HepG2 (cell line): ENCODE results near the gene MYH7B. TPM values are rescaled to one million over a fixed set of nuclear protein-coding genes. Genes with fewer than 3 reads are reported as not detected.

Source experiments
- ATAC-seq: fragments of 200-7000 bp; cut with Tn5 transposase; 3 replicates; pipeline ENCODE4 v1.9.1; 2020; ENCODE audit warnings: mild to moderate bottlenecking, moderate library complexity
- BruUV-seq: library from RNA; stranded (reverse); fragments of 400-500 nt; replicated peaks from 2 replicates; lab custom pipeline; 2021; lab: Mats Ljungman, UMichigan
- CTCF ChIA-PET: fragments of 300-600 bp; formaldehyde crosslinking; extraction: SDS; loops from one replicate; lab custom pipeline; 2021; ENCODE audit warnings: low total read pairs, inconsistent platforms, low intra/inter-chr PET ratio; lab: Yijun Ruan, JAX
- POLR2A ChIA-PET: fragments of 350-600 bp; sonication (Branson Sonifier 250); formaldehyde crosslinking; loops from one replicate; lab custom pipeline; 2020; ENCODE audit warnings: antibody characterized with exemption, inconsistent platforms; lab: Yijun Ruan, JAX
- DNase-seq: peaks from one replicate; pipeline ENCODE4 v3.0.0-alpha.2; 2015; ENCODE audit warnings: low spot score
- FAIRE-seq: peaks from 3 replicates; lab custom pipeline; 2011; peaks lifted over from hg19 to GRCh38; lab: Jason Lieb, UNC
- H2AFZ ChIP-seq: one replicate; pipeline ENCODE4 v1.6.1; 2011; ENCODE audit warnings: low read length, inconsistent platforms
- H3K27ac ChIP-seq: fragments of 300-600 bp; 3 replicates; pipeline ENCODE4 v1.8.0; 2011; ENCODE audit warnings: mixed run types, mild to moderate bottlenecking, mixed read lengths, low read length, inconsistent platforms; ENCODE audit not compliant: insufficient read depth; ENCODE audit errors: extremely low read length
- H3K27me3 ChIP-seq, 2 experiments: fragments of 200-600 bp in 1 of 2; 2 replicates in 1 of 2; 3 replicates in 1 of 2; pipeline versions ENCODE4 v1.6.0 to v1.8.0; 2011; ENCODE audit warnings: low read length in 2 of 2, mild to moderate bottlenecking in 2 of 2, moderate library complexity in 2 of 2, inconsistent platforms in 1 of 2; ENCODE audit not compliant: insufficient read depth in 2 of 2, control insufficient read depth in 1 of 2
- H3K36me3 ChIP-seq, 2 experiments: fragments of 200-600 bp in 1 of 2; replicated peaks in 1 of 2; 2 replicates in 1 of 2; 3 replicates in 1 of 2; pipeline versions ENCODE4 v1.5.1 to v1.8.0; 2011; ENCODE audit warnings: low read length in 2 of 2, inconsistent platforms in 1 of 2; ENCODE audit not compliant: insufficient read depth in 2 of 2, control insufficient read depth in 1 of 2
- H3K4me1 ChIP-seq: 2 replicates; pipeline ENCODE4 v1.5.1; 2012; ENCODE audit warnings: low read length, inconsistent platforms; ENCODE audit not compliant: insufficient read depth
- H3K4me2 ChIP-seq: 2 replicates; pipeline ENCODE4 v1.6.0; 2011; ENCODE audit warnings: low read depth, low read length, inconsistent platforms
- H3K4me3 ChIP-seq, 3 experiments: fragments of 200-600 bp in 1 of 3; sonication (generic), shearing (Covaris generic) in 1 of 3; replicated peaks in 1 of 3; 2 replicates each; pipeline ENCODE4 v1.5.1; 2011 to 2016; ENCODE audit warnings: low read length in 3 of 3, inconsistent platforms in 2 of 3, low read depth in 2 of 3, mild to moderate bottlenecking in 2 of 3, control low read depth in 1 of 3, mixed read lengths in 1 of 3; ENCODE audit not compliant: insufficient read depth in 1 of 3
- H3K79me2 ChIP-seq: one replicate; pipeline ENCODE4 v1.6.1; 2011; ENCODE audit warnings: low read length, inconsistent platforms; ENCODE audit not compliant: insufficient read depth
- H3K9ac ChIP-seq: 2 replicates; pipeline ENCODE4 v1.6.0; 2011; ENCODE audit warnings: mild to moderate bottlenecking, low read depth, low read length, inconsistent platforms; ENCODE audit not compliant: insufficient read depth
- H3K9me3 ChIP-seq: 2 replicates; pipeline ENCODE4 v1.5.1; 2012; ENCODE audit warnings: mild to moderate bottlenecking, low read length
- H4K20me1 ChIP-seq: 2 replicates; pipeline ENCODE4 v1.6.0; 2011; ENCODE audit warnings: inconsistent platforms, mild to moderate bottlenecking, low read length, moderate library complexity; ENCODE audit not compliant: insufficient read depth
- GABPA ChIP-seq, 2 experiments: IDR thresholded peaks; 2 replicates each; pipeline ENCODE4 v1.6.1; 2011 to 2016; ENCODE audit warnings: low read depth in 2 of 2, low read length in 1 of 2, missing biosample characterization in 1 of 2, missing genetic modification characterization in 1 of 2
- HHEX ChIP-seq: IDR thresholded peaks from 2 replicates; pipeline ENCODE4 v1.6.1; 2016; ENCODE audit warnings: control low read depth
- RAD21 ChIP-seq: fragments of 450-650 bp; formaldehyde crosslinking; IDR thresholded peaks from 2 replicates; pipeline ENCODE4 v1.5.0; 2020; ENCODE audit warnings: mild to moderate bottlenecking
- WGBS: methylation state at CpG from one replicate; pipeline ENCODE4 v1.1.6; 2017; ENCODE audit warnings: low lambda C conversion rate; 5-methylcytosine and 5-hydroxymethylcytosine counted together
- in situ Hi-C: cut with HindIII; loops from 2 replicates; pipeline ENCODE4 v1.10.0; 2017; ENCODE audit warnings: low pct_unique_long_range_greater_than_20kb; ENCODE audit not compliant: extremely low pct_ligation_motif_present
- intact Hi-C: fragments of 100-400 bp; cut with micrococcal nuclease; formaldehyde crosslinking; loops from one replicate; pipeline ENCODE4 v1.10.0; 2022; ENCODE audit not compliant: unreplicated experiment
- microRNA counts: library from miRNA; unstranded; fragments of <30 nt; microRNA quantifications from one replicate; lab custom pipeline; 2015
- microRNA-seq: library from miRNA; unstranded; fragments of <30 nt; microRNA quantifications from one replicate; pipeline ENCODE4, GENCODE V29; 2020
- polyA plus RNA-seq, 8 experiments: library from polyadenylated mRNA; depleted of rRNA in 3 of 8; stranded (reverse) in 7 of 8; unstranded in 1 of 8; fragments of >200 nt; fragmentation: Illumina TruSeq in 4 of 8; extraction: Trizol in 4 of 8; gene quantifications; 2 replicates each; pipeline versions ENCODE4 v1.2.1 to v1.2.3, GENCODE V29; 2011 to 2016; ENCODE audit warnings: low read depth in 4 of 8, missing spikeins in 1 of 8, mixed read lengths in 1 of 8; ENCODE audit not compliant: insufficient read depth in 1 of 8
- small RNA-seq, 3 experiments: library from RNA; depleted of rRNA; stranded (forward); fragments of <200 nt; gene quantifications; one replicate each; pipeline ENCODE3, GENCODE V24; 2012; ENCODE audit warnings: low read depth in 2 of 3, low replicate concordance in 1 of 3; ENCODE audit not compliant: insufficient read length in 3 of 3, insufficient read depth in 2 of 3
- total RNA-seq, 5 experiments: library from RNA; depleted of rRNA; stranded (reverse); fragments of >200 nt; fragmentation: Illumina TruSeq; extraction: Trizol; gene quantifications; 2 replicates each; pipeline ENCODE4 v1.2.3, GENCODE V29; 2016; ENCODE audit warnings: low read depth in 1 of 5

MYH7B gene
- total and polyA plus RNA-seq, 2 of the 13 experiments (the other 11 are each of a cell fraction or from before 2014, with no cell fraction given) = 0.05 to 0.20 TPM

GRCh38 chr20:35004749-35005462 lies 49.2 kb downstream of the MYH7B start:
- ChIA-PET CTCF (no interaction called here), POLR2A (no interaction called here)
- in situ Hi-C loops = no loop called here
- Histone ChIP-seq H3K4me2 (no peak overlapping the region), H3K36me3 (peaks cover 84 to 99% of the 10 kb centered on the region in 2 experiments), H3K4me3 (no peak overlapping the region), H3K79me2 (no peaks in the 10 kb centered on the region), H3K27ac (no peak overlapping the region), H3K27me3 (no peaks in the 10 kb centered on the region), H3K9me3 (no peaks in the 10 kb centered on the region), H3K9ac (no peak overlapping the region), H4K20me1 (no peaks in the 10 kb centered on the region; the same call in 1 of the 2 replicates), H2AFZ (no peak overlapping the region), H3K4me1 (peaks cover 11% of the 10 kb centered on the region)
- BruUV-seq = no TSS peak
- FAIRE-seq = no peak
- TF ChIP-seq RAD21 (0 out of 2 replicates have a peak, but pooled peaks have one; percentile 8), GABPA (IDR thresholded peaks at IDR 0.05; ENCODE audit: low read depth, low read length) (peak; percentile 4; the same call in 1 of the 2 replicates), GABPA (CRISPR knock-in tag; IDR thresholded peaks at IDR 0.05; ENCODE audit: low read depth) (no peak), HHEX (CRISPR knock-in tag) (no peak)
- DNase-seq = no peak
- ATAC-seq = no peak
- 93% methylated on average over 20 of the region's 20 CpGs for WGBS
- intact Hi-C loops = no loop called here

MicroRNAs encoded within 50 kb of the gene (microRNA counts, 767-probe panel; counts per million panel counts)
- microRNA hsa-miR-499a-3p (lab: Ali Mortazavi, UCI) = not detected
- not detected for microRNA hsa-miR-499a-5p (lab: Ali Mortazavi, UCI)
- not detected for microRNA hsa-miR-499b-3p (lab: Ali Mortazavi, UCI)
- microRNA hsa-miR-499b-5p (lab: Ali Mortazavi, UCI) = not detected

Small RNA genes lying within 50 kb of the gene (microRNA-seq; reads per million reads assigned to microRNA genes)
- gene MIR499A (not detected), gene MIR499B (not detected)

Small RNA genes lying within 50 kb of the gene (small RNA-seq; reads per million reads assigned to genes)
- gene MIR499A = 0.20 to 98.6 (median 75.8) reads per million in 3 experiments

Other genes starting within 250 kb of the MYH7B start
- gene NCOA6, start 130.2 kb upstream of the MYH7B start, total RNA-seq (2016; rRNA removed; fragmentation: Illumina TruSeq; extraction: Trizol) = 11.2 and 27.2 TPM in 2 replicates
- gene NCOA6, start 130.2 kb upstream of the MYH7B start, polyA plus RNA-seq (2011; rRNA removed) = 28.6 and 29.3 TPM in 2 replicates
- 1.9 and 6.6 TPM in 2 replicates for gene GGT7, start 83.0 kb upstream of the MYH7B start, total RNA-seq (2016; rRNA removed; fragmentation: Illumina TruSeq; extraction: Trizol)
- 23.0 and 35.3 TPM in 2 replicates for gene GGT7, start 83.0 kb upstream of the MYH7B start, polyA plus RNA-seq (2011; rRNA removed)
- 89.7 and 91.7 TPM in 2 replicates for gene ACSS2, start 79.3 kb upstream of the MYH7B start, total RNA-seq (2016; rRNA removed; fragmentation: Illumina TruSeq; extraction: Trizol)
- 72.8 and 120 TPM in 2 replicates for gene ACSS2, start 79.3 kb upstream of the MYH7B start, polyA plus RNA-seq (2011; rRNA removed)
- gene GSS, start 62 bp upstream of the MYH7B start, total RNA-seq (2016; rRNA removed; fragmentation: Illumina TruSeq; extraction: Trizol) = 102 and 107 TPM in 2 replicates
- 74.1 and 80.1 TPM in 2 replicates for gene GSS, start 62 bp upstream of the MYH7B start, polyA plus RNA-seq (2011; rRNA removed)
- gene TRPC4AP, start 136.9 kb downstream of the MYH7B start, total RNA-seq (2016; rRNA removed; fragmentation: Illumina TruSeq; extraction: Trizol) = 136 and 161 TPM in 2 replicates
- gene TRPC4AP, start 136.9 kb downstream of the MYH7B start, polyA plus RNA-seq (2011; rRNA removed) = 137 and 161 TPM in 2 replicates
- 26.1 and 46.9 TPM in 2 replicates for gene EDEM2, start 191.5 kb downstream of the MYH7B start, total RNA-seq (2016; rRNA removed; fragmentation: Illumina TruSeq; extraction: Trizol)
- 33.1 and 35.6 TPM in 2 replicates for gene EDEM2, start 191.5 kb downstream of the MYH7B start, polyA plus RNA-seq (2011; rRNA removed)
- 0.63 and 1.4 TPM in 2 replicates for gene PROCR, start 216.2 kb downstream of the MYH7B start, total RNA-seq (2016; rRNA removed; fragmentation: Illumina TruSeq; extraction: Trizol)
- gene PROCR, start 216.2 kb downstream of the MYH7B start, polyA plus RNA-seq (2011; rRNA removed) = 1.7 and 1.9 TPM in 2 replicates